Stimulated activated CD4-positive, alpha-beta T cell treated with anti-CD3 and anti-CD28 coated beads, TNF-alpha, amount 100 ng/mL, for 1 hour (primary cell): ENCODE results near the gene GPR132.
"Not testable (repeated sequence)": the region's sequence is repeated elsewhere in the genome, so short reads cannot be mapped to it uniquely, and the experiment has no call there.

ENCODE experiments used
- DNase-seq, 3 donors: peaks; one replicate each; pipeline ENCODE4 v3.0.0-alpha.2; 2020; ENCODE audit warnings: low read depth in 3 of 3, low spot score in 1 of 3

GPR132 gene

GRCh38 chr14:105091517-105092170, 26.4 kb upstream of the GPR132 start:
- no peak for DNase-seq

GRCh38 chr14:105091054-105091516, 25.9 kb upstream of the GPR132 start:
- DNase-seq, result no peak

- peak; percentile 63 to 91 (median 68) for DNase-seq
Measured at GRCh38 chr14:105090493-105091053, 25.3 kb upstream of the GPR132 start.

GRCh38 chr14:105089746-105090492, 24.7 kb upstream of the GPR132 start:
- DNase-seq, result no peak

- no peak for DNase-seq
Measured at GRCh38 chr14:105088812-105089745, 23.8 kb upstream of the GPR132 start.

- DNase-seq, result no peak
Measured at GRCh38 chr14:105087963-105088811, 23.0 kb upstream of the GPR132 start.

- no peak for DNase-seq
Measured at GRCh38 chr14:105087308-105087962, 22.2 kb upstream of the GPR132 start.

GRCh38 chr14:105086833-105087307, 21.6 kb upstream of the GPR132 start:
- peak; percentile 64 to 77 (median 72) for DNase-seq

GRCh38 chr14:105085766-105086165, 20.5 kb upstream of the GPR132 start:
- no peak for DNase-seq

- no peak for DNase-seq
Measured at GRCh38 chr14:105084741-105085571, 19.7 kb upstream of the GPR132 start.

- DNase-seq, result no peak
Measured at GRCh38 chr14:105083926-105084685, 18.9 kb upstream of the GPR132 start.

GRCh38 chr14:105082703-105083102, 17.5 kb upstream of the GPR132 start:
- DNase-seq, result no peak

- DNase-seq, result not testable (repeated sequence)
Measured at GRCh38 chr14:105081473-105081872, 16.2 kb upstream of the GPR132 start.

GRCh38 chr14:105080161-105080560, 14.9 kb upstream of the GPR132 start:
- no peak for DNase-seq

GRCh38 chr14:105078294-105078693, 13.1 kb upstream of the GPR132 start:
- DNase-seq, result no peak

- no peak for DNase-seq
Measured at GRCh38 chr14:105077649-105077995, 12.4 kb upstream of the GPR132 start.

GRCh38 chr14:105076805-105077648, 11.8 kb upstream of the GPR132 start:
- DNase-seq, result no peak
